Measurements from ENCODE around the gene HNRNPF.

GRCh38 chr10:43350686-43351085, 58.3 kb downstream of the HNRNPF start:
- TF ChIP-seq POLR2AphosphoS5 (IDR thresholded peaks at IDR 0.05; ENCODE audit: low read depth, low read length) = no peak
- no peak for TF ChIP-seq POLR2A (IDR thresholded peaks at IDR 0.05; ENCODE audit: low read depth, low read length)
- TF ChIP-seq POU2F2 (IDR thresholded peaks at IDR 0.05; ENCODE audit: low read depth, low read length) = no peak
- TF ChIP-seq TAF1 (IDR thresholded peaks at IDR 0.05; ENCODE audit: low read depth, low read length) = no peak

All from GM12891 (cell line).